Measurements from ENCODE around the gene CCNI2.
"Not testable (repeated sequence)": the region's sequence is repeated elsewhere in the genome, so short reads cannot be mapped to it uniquely, and the experiment has no call there.

The CCNI2 gene

DNA sequence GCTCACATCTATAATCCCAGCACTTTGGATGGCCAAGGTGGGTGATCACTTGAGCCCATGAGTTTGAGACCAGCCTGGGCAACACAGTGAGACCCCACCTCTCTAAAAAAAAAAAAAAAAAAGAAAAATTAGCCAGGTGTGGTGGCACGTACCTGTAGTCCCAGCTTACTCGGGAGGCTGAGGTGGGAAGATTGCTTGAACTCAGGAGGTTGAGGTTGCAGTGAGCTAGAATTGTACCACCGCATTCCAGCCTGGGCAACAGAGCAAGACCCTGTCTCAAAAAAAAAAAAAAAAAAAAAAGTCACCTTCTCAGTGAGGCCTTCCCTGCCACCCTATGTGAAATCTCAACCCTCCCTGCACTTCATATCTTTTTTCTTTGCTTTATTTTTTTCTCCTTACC, 43.8 kb downstream of the CCNI2 start:
- Histone ChIP-seq H3K9ac (ENCODE audit: low read length) (no peak overlapping the region), H3K9me3 (ENCODE audit: control insufficient read depth, low read length) (no peaks in the 10 kb centered on the region), H3K27me3 (ENCODE audit: control insufficient read depth, insufficient read depth, low read length) (no peaks in the 10 kb centered on the region), H3K4me1 (ENCODE audit: control insufficient read depth, insufficient read depth, low read length) (no peaks in the 10 kb centered on the region), H3K36me3 (ENCODE audit: control insufficient read depth, insufficient read depth, low read length) (no peaks in the 10 kb centered on the region), H3K4me3 (ENCODE audit: low read length) (no peak overlapping the region)

- no peak overlapping the region for H3K9ac ChIP-seq (ENCODE audit: low read length)
- no peaks in the 10 kb centered on the region for H3K27me3 ChIP-seq (ENCODE audit: control insufficient read depth, insufficient read depth, low read length)
- H3K36me3 ChIP-seq (ENCODE audit: control insufficient read depth, insufficient read depth, low read length): no peaks in the 10 kb centered on the region
- H3K9me3 ChIP-seq (ENCODE audit: control insufficient read depth, low read length): no peaks in the 10 kb centered on the region
- no peaks in the 10 kb centered on the region for H3K4me1 ChIP-seq (ENCODE audit: control insufficient read depth, insufficient read depth, low read length)
- no peak overlapping the region for H3K4me3 ChIP-seq (ENCODE audit: low read length)
Observed at GRCh38 chr5:132797651-132798050, 50.4 kb downstream of the CCNI2 start.

GRCh38 chr5:132799392-132799791, 52.2 kb downstream of the CCNI2 start:
- Histone ChIP-seq H3K9ac (ENCODE audit: low read length) (no peak overlapping the region), H3K36me3 (ENCODE audit: control insufficient read depth, insufficient read depth, low read length) (no peaks in the 10 kb centered on the region), H3K4me1 (ENCODE audit: control insufficient read depth, insufficient read depth, low read length) (no peaks in the 10 kb centered on the region), H3K9me3 (ENCODE audit: control insufficient read depth, low read length) (no peaks in the 10 kb centered on the region), H3K27me3 (ENCODE audit: control insufficient read depth, insufficient read depth, low read length) (no peaks in the 10 kb centered on the region), H3K4me3 (ENCODE audit: low read length) (no peak overlapping the region)

- Histone ChIP-seq H3K4me3 (ENCODE audit: low read length) (no peak overlapping the region), H3K4me1 (ENCODE audit: control insufficient read depth, insufficient read depth, low read length) (no peaks in the 10 kb centered on the region), H3K27me3 (ENCODE audit: control insufficient read depth, insufficient read depth, low read length) (no peaks in the 10 kb centered on the region), H3K9ac (ENCODE audit: low read length) (no peak overlapping the region), H3K36me3 (ENCODE audit: control insufficient read depth, insufficient read depth, low read length) (no peaks in the 10 kb centered on the region), H3K9me3 (ENCODE audit: control insufficient read depth, low read length) (no peaks in the 10 kb centered on the region)
Observed at GRCh38 chr5:132800545-132800944, 53.3 kb downstream of the CCNI2 start.

- Histone ChIP-seq H3K4me1 (ENCODE audit: control insufficient read depth, insufficient read depth, low read length) (peaks cover 4% of the 10 kb centered on the region), H3K9ac (ENCODE audit: low read length) (no peak overlapping the region), H3K9me3 (ENCODE audit: control insufficient read depth, low read length) (no peaks in the 10 kb centered on the region), H3K36me3 (ENCODE audit: control insufficient read depth, insufficient read depth, low read length) (no peaks in the 10 kb centered on the region), H3K4me3 (ENCODE audit: low read length) (no peak overlapping the region), H3K27me3 (ENCODE audit: control insufficient read depth, insufficient read depth, low read length) (no peaks in the 10 kb centered on the region)
Observed at GRCh38 chr5:132802044-132802684, 54.9 kb downstream of the CCNI2 start.

DNA sequence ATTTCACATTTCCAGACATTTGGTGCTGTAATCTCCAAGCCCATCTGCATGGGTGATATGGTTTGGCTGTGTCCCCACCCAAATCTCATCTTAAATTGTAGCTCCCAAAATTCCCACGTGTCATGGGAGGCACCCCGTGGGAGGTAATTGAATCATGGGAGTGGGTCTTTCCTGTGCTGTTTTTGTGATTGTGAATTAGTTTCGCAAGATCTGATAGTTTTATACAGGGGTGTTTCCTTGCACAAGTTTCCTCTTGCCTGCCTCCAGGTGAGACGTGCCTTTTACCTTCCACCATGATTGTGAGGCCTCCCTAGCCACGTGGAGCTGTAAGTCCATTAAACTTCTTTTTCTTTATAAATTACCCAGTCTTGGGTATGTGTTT, 55.5 kb downstream of the CCNI2 start:
- not testable (repeated sequence) for H3K9me3 ChIP-seq (ENCODE audit: control insufficient read depth, low read length); H3K27me3 ChIP-seq (ENCODE audit: control insufficient read depth, insufficient read depth, low read length); H3K4me1 ChIP-seq (ENCODE audit: control insufficient read depth, insufficient read depth, low read length); H3K36me3 ChIP-seq (ENCODE audit: control insufficient read depth, insufficient read depth, low read length); H3K4me3 ChIP-seq (ENCODE audit: low read length); H3K9ac ChIP-seq (ENCODE audit: low read length)
